Activated naive CD4-positive, alpha-beta T cell treated with Interleukin-2 at 50 U/mL for 16 hours (primary cell): ENCODE measurements around the gene BCAS3.
"Not testable (repeated sequence)": the region's sequence is repeated elsewhere in the genome, so short reads cannot be mapped to it uniquely, and the experiment has no call there.

Source experiments
- DNase-seq: peaks from one replicate; pipeline ENCODE4 v3.0.0-alpha.2; 2020

Gene BCAS3

DNA sequence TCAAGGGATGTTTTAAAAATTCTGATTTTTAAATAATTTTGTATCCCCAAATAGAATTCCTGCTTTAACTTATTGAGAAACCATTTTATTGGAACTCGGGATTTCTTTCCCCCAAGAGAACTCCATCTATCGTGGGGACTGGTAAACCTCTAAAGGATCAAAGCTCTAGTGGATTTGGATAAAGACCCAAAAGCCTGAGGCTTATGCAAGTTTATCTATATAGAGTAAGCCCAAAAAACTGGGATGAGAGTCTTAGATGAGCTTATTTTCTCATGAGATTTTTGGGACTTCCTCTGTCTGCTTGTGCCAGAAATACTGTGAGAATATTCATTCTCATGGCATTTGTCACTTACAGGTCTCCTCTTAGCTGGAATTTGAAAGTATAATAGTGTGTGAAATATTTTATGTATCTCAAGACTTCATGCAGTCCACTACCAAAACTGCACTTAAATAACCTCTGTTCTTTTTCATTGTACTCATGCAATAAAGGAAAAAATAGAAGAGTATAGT lies 333.1 kb downstream of the BCAS3 start:
- DNase-seq = no peak

DNA sequence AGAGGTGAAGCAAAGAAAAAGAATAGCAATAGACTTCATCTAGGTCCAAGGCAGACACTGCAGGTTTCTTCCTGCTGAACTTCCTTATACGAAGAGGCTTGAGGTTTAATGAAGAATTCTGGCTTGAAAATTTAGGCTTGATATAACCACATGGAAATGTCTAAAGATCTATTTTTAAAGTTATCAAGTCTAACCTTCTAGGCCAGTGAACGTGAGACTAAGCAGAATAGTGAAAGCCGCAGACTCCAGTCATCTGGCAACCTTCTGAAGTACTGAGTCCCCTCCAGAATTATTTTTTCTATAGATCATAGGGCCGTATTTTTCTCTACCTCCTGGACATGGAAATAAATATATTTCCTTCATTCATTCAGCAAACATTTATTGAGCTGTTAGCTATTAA lies 333.6 kb downstream of the BCAS3 start:
- DNase-seq = no peak

DNA sequence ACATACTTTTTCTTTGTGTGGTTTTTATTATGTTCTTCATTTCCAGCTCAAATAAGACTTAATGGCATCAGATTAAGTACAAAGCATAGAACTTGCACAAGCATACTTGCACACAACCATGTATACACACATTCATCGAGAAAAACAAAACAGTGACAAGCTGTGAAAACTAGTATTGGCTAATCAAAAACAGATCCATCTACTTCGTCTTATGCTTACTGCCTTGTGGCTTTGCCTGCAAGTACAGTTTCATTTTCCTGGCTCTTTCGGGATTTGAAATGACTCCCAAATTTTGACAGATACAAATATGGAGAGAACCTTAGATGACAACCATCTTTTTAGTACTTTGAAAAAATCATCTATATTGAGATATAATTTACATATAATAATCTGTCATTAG lies 338.3 kb downstream of the BCAS3 start:
- no peak for DNase-seq

DNA sequence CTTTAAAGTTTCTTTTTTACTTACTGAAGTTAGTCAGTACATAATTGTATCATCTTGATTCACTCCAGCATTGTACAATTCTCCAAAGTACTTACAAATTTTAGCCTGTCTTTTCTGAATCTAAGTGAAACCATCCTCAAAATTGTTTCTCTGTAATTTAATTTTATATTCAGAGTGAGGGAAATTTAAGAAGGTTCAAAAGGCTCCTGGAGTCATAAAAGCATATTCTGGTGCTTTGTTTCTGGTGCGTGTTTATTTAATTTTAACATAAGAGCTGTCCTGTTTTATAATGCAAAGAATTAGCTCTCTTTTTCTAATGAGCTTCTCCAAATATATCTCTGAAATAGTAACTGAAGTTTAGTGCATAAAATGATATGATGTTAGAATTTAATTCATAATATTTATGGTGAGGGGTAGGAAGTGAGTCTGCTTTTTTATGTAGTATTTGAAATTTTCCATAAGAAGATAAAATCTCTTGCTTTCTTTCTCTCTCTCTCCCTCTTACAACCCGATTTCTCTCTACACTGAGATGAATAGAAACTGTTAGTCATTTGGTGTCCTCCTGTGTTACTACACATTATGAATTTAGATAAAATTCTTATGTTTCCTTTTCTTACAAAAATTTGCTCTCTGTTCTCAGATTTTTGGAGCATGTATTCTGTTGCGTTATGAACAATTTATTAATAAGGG lies 339.8 kb downstream of the BCAS3 start:
- DNase-seq = no peak

DNA sequence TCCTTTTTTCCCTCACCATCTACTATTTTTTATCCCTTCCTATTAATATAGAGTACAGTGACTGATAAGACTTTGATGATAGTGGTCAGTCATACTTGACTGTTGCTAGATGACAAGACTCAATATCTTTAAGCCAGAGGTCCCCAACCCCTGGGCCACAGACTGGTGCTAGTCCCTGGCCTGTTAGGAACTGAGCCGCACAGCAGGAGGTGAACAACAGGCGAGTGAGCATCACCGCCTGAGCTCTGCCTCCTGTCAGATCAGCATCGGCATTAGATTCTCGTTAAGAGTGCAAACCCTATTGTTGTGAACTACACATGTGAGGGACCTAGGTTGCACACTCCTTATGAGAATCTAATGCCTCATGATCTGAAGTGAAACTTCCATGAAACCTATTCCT lies 341.3 kb downstream of the BCAS3 start:
- no peak for DNase-seq

DNA sequence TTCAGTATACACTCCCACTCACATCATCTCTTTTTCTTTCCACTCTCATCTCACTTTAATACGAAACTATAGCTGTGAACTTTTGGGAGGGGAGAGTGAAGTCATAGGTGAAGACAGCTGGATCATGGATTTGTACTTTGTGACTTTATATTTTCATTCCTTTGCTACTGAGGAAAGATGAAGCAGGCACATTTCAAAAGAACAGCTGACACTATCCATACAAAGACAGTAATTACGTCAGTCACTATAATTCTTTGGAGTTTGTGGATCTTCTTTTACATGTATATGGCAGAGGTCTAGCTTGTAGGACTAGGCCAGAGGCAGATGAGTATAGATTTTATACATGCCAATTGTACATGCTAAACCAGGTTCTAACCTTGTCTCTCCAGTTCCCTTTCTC lies 346.3 kb downstream of the BCAS3 start:
- no peak for DNase-seq

DNA sequence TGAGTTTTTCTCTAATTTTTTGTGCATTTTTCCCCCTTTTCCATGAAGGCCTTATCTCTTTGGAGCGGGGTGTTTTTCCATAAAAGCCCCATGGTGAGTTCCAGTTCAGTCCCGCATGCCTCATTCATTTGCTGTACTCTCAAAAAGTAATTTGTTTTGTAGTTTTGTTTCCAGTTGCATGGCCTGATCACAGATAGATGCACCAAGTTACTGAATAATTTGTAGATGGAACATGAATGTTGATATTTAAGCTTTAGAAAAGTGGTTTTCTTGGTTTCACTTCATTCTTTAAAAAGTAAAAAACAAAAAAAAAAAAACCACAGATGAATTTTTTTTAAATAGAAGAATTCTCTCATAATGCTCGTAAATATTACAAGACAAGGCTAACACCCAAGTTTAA lies 349.2 kb downstream of the BCAS3 start:
- no peak for DNase-seq

DNA sequence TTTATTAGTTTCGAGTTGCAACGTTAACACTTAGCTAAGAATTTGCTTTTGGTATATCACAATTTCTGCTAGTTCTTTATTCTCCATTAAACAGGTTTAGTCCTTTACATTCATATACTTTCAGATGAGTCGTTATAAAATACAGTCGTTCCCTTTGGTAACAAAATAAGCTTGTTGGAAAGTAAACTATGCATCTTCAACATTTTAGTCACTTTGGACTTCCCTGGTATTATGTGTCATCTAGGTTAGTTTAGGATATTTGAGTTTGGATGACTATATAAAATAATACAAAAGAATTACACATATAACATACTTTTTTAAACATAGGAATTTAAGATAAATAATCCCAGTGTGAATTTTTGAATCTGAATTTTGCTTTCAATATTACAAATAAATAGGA lies 351.5 kb downstream of the BCAS3 start:
- DNase-seq = no peak

DNA sequence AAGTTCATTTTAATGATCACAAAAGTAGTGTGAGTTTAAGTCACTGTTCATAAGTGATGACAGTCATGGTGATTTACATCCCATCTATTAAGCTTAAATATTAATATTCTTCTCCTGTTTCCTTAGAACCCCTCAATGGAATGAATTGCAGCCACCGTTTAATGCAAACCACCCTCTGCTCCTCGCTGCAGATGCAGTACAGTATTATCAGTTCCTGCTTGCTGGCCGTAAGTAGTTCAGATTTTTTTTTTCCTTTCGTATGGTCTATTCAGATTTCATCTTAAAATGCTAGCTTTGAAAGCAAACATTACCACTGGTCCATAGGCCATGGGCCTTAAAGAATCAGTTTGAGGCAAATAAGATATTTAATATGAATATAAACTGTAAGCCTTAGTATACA lies 363.0 kb downstream of the BCAS3 start:
- no peak for DNase-seq

DNA sequence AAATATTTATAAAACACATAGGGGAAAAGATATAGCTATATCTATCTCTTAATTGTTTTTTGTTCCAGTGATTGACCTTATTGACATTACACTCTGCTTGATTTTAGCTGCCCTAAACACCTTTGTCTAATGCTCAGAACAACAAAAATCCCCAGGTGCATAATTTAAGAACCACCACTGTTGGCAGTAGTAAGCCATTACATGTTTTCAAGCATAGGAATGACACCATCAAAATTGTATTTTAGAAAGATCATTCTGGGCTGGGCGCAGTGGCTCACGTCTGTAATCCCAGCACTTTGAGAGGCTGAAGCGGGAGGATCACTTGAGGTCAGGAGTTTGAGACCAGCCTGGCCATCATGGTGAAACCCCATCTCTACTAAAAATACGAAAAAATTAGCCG lies 364.7 kb downstream of the BCAS3 start:
- not testable (repeated sequence) for DNase-seq

DNA sequence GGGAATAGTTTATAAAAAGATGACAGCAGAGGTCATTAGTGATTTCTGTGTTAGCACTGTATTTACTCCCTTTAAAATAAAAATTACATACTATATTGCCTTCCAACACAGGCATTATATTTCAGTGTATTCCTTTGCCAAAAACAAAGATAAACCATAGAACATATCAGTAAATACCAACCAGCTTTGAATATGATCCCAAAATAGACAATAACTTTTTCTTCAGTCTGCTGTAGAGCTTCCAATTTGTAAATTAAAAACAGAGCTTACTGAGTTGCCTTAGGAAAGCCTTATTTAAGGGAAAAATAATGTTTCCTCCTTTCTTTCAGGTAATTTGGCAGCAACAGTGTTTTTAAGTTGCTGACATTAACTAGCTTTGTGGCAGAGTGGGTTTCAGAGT lies 369.9 kb downstream of the BCAS3 start:
- DNase-seq = no peak

DNA sequence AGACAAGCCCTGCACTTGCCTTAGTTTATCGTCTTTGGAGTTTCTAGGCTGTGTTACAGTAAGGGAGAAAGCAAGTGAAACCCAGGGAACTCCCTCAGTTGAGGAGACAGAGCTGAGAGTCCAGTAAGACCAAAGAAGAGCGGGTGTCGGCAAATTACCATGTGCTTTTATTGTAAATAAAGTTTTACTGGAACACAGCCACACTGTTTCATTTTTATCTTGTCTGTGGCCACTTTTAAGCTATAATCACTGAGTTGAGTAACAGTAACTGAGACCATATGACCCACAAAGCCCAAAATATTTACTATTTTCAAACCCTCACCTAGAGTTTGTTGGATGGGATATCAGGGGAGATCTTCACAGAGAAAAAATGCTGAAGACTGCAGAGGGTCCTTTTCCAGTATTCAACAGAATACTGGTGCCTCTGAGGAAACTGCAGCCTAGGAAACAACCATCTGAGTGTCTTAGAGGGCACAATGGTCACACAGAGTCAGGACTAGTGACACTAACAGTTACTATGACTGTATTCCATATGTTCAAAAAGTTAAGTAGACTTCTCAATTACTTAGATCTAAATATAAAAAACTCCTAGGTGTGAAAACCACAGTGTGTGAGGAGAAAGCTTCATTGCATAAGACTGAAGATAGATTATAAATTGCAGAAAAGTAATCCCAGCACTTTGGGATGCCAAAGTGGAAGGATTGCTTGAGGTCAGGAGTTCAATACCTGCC lies 370.9 kb downstream of the BCAS3 start:
- no peak for DNase-seq

DNA sequence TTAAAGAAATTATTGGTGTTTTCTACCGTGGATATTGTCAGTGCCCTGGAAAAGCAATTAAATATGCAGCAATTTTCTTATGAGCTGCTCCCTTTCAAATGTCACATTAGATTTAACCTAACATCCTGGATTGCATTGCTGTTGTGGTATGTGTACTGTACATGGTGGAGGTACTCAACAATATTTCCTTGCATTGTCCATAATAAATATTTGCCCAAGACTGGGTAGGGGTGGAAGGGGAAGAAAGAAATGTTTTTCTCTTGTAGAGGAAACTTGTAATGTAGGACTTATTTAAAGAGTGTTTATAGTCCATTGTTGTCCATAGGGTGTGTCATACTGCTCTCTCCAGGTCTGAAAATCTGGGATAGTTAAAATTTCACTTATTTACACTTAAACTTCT lies 375.8 kb downstream of the BCAS3 start:
- no peak for DNase-seq

DNA sequence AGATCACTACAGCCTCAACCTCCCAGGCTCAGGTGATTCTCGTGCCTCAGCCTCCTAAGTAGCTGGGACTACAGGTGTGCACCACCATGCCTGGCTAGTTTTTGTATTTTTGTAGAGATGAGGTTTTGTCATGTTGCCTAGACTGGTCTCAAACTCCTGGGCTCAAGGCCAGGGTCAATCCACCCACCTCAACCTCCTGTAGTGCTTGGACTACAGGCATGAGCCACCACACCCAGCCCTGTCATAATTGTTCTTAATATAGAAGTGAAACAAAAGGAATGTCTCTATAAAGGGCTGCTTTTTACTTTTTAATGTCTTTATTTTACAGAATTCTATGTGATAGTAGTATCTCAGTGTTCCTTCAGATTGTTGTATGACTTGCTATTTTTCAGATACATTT lies 376.8 kb downstream of the BCAS3 start:
- no peak for DNase-seq

DNA sequence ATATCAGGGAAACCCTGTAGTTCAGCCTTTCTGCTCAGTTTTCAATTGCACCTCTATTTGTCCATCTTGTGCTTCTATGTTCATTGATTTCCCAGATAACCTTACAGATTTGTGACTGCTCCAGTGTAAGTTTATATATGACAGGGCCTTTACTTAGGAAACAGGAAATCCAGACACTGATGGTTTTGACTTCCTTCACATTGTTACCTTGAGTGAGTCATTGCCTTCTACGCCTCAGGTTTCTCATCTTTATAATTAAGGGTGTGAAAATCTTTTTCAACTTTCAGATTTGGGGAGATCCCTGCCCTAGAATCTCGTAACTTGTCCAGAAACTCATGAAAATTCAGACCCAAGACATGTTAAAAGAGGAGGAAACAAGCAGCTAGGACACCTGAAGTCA lies 379.6 kb downstream of the BCAS3 start:
- DNase-seq = no peak

DNA sequence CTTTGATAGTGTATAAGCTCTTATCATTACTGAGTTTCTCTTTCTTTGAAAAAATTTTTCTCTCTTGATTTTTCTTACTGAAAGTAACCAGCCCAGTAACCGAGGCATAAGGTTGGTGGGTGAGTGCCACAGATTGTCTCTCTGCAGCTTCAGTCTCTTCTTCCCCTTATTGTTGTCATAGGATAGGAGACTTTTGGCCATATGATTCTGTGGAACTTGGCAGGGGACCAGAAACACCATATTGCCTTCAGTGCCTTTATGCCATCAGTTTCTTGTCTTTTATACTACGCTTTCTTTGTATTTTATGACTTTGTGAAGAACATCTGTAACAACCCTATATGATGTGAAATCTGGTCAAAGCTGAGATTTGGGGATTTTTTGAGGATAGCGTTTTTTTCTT lies 380.4 kb downstream of the BCAS3 start:
- DNase-seq = no peak

DNA sequence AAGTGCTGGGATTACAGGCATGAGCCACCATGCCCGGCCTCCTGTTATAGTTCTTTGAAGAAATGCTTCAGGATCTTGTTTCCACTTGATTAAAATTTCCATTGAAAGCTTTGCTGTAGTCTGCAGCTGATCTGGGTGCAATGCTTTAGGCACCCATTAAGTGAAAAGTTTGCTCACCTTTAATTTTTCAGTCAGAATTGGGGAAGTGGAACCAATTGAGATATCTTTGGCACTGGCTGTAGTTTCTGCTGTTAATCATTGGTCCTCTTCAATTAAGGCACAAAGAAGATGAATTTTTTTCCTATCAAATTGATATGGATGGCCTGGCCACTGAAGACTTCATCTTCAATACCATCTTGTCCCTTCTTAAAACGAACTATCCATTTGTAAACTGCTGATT lies 385.9 kb downstream of the BCAS3 start:
- DNase-seq = no peak

DNA sequence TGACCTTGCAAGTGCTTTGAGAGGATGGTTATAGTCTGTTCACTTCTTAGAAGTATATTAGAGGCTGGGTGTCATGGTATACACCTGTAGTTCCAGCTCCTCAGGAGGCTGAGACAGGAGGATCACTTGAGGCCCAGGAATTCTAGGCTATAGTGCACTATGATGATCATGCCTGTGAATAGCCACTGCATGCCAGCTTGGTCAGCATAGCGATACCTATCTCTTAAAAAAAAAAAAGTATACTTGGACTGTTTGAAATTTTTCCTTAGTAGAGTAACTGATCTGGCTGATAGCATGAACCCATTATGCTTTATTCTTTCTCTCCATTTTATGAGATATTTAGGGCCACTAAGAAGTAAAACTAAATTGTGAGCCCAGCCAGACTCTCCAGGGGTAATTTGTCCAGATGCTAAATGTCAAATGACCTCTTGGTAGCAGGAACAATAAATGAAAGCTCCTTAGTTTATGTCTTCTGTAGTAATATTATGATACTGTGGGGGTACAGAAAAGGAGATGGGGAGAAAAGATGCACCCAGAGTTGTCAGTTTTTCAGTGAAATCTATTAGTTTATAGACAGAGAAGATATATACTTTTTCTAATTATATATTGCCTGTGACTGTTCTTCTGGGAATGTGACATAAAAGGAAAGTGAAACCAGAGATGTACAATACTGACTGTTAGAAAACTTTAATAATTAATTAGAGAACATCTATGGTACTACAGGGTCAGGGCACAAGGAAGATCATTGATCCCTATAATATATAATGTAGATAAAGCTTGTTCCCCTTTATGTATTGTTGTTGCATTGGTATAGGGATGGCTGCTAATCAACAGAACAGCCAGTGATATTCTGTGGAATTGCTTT lies 386.7 kb downstream of the BCAS3 start:
- no peak for DNase-seq

DNA sequence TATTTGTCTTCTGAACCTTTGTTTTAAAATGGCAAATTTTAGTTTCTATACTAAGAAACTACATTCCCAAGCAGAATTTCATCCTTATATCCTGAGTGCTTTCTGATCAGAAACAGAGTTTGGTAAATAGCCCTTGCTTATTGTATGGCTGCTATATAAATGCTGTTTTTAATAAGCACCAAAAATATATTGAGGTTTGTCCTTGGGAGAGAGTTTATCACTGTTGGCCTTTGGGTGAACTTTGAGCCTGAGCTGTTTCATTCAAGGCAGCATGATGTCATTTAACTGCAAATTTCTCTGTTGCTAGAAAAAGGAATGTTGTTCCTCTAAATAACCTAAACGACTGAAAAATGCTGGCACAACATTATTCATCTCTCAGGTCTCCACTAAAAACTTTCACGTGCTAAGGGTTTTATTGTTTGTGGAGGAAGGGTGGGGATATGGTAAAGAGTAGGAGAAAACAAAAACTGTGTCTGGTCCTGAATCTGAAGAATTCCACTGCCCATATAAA lies 387.7 kb downstream of the BCAS3 start:
- DNase-seq = no peak

DNA sequence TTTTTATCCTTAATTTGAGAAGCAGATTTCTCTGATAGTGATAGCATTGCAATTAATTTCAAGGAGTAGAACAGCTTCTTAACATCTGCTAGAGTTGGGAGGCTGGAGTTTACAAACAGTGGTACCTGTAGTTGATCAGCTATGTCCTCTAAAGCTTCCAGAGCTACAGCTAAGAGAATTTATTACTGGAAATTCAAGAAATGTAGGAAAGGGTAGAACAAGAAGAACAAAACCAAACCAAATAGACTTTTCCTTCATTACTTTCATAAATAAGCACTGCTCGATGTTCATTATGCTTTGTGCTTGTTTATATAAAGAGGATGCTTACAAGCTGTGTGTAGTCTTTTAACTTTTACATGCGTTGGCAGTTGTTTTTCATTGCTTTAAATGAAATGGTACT lies 388.4 kb downstream of the BCAS3 start:
- DNase-seq = no peak

DNA sequence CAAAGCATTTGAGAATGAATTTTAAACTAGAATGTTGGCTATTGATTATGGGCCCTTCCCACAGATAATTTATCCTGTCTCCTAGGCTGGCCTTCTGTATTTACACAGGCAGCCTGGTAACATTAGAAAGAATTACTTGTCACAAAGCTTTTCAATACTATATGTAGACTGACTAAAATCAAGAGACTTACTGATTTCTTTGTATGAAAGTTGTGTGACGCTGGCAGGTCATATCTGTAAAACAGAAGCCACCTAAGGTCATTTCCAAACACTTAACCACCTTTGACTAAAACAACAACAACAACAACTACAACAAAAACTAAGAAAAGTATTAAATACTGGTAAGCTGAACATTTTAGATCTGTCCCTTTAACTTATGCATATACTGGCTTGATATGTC lies 393.0 kb downstream of the BCAS3 start:
- DNase-seq = no peak

DNA sequence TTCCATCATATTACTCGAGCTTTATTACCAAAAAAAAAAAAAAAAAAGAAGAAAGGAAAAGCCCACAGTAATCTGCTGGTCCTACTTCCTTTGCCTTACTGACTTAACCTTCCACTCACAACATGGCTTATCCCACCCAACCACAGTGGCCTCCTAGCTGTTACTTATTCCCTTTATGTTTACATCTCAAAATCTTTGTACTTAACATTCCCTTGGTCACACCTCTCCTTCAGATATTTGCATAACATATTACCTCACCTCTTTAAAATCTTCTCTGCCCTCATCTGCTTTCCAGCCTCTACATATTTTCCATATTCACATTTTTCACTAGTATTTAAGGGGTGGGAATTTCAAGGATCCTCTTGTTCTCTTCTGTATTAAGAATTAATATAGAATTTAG lies 395.0 kb downstream of the BCAS3 start:
- DNase-seq = no peak

DNA sequence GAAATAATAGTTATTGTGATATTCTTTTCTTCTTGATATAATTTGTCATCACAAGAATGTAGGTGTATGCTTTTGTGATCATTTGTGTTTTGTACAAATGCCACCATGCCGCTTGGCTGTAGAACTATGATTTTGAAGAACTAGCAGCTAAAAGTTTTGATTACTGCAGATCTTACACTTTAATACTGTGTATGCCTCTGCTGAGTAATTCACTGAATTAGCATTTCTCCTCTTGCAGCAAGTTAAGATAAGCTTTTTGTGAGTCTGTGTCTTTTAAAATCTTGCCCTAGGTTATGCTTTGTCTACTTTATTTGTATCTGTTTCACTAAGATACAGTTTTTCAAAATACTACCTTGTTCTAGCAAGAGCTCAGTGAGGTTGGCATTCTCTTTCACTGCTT lies 395.5 kb downstream of the BCAS3 start:
- no peak for DNase-seq
